ENCODE data around the gene CMA1.
"Not testable (repeated sequence)": the region's sequence is repeated elsewhere in the genome, so short reads cannot be mapped to it uniquely, and the experiment has no call there.

- not testable (repeated sequence) for TF ChIP-seq CREB5 (CRISPR knock-in tag; IDR thresholded peaks at IDR 0.05; ENCODE audit: low read depth); ZFP30 (CRISPR knock-in tag; IDR thresholded peaks at IDR 0.05); PATZ1 (CRISPR knock-in tag; IDR thresholded peaks at IDR 0.05; ENCODE audit: borderline replicate concordance); SNAI2 (CRISPR knock-in tag; IDR thresholded peaks at IDR 0.05); ESRRG (CRISPR knock-in tag; IDR thresholded peaks at IDR 0.05)
Measured at GRCh38 chr14:24470450-24470849, 37.6 kb downstream of the CMA1 start.
